IPS-NIHi11 (cell line): ENCODE measurements around the gene FRS2.

Experiments
- DNase-seq: peaks from one replicate; pipeline ENCODE4 v3.0.0; 2012; ENCODE audit warnings: mixed read lengths, low spot score

Gene FRS2

DNA sequence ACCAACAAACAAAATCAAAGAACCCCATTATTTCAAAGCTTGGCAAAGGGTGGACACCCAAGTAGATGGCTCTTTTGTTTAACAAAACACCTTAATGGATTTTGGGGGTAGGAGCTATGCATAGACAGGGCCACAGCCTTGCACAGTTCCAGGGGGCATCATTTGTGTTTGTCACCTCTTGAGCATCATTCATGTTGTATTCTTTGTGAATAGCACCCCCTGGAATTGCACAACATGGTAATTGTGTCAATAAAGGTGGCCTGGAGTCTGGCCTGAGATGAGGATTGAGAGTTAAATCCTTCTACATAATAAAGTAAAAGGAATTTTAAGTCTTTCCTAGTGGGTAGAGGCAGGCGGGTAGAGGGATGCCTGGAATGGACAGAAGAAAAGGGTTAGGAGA lies 3.3 kb upstream of the FRS2 start:
- no peak for DNase-seq

DNA sequence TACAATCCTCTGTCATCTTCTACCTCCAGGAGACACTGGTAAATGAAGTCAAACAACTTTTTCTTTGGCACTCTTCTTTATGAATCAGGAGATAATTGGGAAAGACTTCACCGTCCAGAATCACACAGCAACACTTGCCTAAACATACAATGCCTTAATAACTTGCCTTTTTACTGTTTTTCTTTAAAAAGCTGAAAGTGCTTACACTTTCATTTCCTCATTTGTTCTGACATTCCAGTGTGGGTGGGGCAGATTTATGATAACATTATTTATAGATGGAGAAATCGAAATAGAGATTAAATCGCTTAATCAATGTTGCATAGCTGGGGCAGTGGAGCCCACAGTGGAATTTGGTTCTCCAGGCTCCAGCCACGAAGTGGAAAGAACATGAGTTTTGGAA lies 2.8 kb upstream of the FRS2 start:
- no peak for DNase-seq

DNA sequence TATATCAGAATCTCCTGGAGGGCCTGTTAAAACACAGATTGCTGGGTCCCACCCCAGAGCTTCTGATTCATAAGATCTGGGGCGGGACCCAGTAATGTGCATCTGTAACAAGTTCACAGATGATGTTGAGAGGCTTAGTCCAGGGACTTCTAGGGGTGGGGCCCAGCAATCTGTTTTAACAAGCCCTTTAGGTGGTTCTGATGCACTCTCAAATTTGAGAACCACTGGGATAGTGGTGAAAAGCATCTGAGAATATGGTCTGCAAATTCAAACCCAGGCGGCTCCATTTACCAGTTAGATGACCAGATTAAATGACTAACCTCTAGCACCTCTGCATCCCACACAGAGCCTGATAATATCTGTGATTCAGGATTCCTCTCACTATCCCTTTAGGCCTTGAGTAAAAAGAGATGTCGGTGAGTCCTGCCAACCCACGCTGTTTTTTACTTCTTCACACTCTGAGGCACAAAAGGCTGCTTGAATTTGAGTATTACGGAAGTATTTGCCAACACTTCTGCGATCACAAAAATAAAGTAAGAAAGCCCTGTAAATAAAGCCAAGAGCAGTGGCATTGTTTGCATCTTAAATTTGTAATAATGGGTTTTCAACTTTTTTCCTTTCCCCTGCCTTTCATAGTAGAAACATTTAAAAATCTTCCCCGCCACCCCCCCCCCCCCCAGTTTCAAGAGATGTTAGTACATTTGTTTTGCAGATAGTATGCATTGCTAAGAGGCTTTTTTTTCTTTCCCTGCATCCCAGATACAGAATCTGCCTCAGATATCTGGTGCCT lies 1.8 kb upstream of the FRS2 start:
- no peak for DNase-seq

DNA sequence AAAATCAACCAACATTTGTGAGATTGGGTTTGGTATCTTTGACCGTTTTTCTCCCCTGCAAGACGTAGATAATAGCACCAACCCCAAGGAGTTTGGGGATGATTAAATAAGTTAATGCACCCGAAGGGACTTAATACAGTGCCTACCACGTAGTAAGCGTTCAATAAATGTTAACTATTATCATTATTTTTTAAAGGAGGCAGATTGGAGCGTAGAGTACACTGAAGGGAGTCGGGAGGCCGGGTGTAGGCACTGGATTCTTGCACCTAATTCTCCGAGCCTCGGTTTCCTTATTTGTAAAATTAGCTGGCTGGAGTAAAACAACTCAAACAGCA lies 367 bp upstream of the FRS2 start:
- DNase-seq, result no peak

DNA sequence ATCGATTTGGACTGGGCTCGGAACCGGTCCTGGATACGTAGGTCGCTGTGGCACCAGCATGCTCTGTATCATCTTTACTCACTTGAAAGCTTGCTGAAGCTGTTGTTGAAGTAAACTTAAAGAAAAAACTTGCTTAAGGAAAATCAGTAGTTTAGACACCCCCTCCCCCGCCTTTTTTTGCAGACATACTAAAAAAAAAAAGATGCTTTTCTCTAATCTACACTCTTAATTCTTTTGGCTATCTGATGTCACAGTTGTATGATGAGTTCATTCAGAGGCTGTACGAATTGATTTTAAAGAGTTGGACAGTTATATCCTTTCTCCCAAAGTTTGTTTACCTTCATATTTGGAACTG lies 865 bp downstream of the FRS2 start:
- DNase-seq, result no peak

DNA sequence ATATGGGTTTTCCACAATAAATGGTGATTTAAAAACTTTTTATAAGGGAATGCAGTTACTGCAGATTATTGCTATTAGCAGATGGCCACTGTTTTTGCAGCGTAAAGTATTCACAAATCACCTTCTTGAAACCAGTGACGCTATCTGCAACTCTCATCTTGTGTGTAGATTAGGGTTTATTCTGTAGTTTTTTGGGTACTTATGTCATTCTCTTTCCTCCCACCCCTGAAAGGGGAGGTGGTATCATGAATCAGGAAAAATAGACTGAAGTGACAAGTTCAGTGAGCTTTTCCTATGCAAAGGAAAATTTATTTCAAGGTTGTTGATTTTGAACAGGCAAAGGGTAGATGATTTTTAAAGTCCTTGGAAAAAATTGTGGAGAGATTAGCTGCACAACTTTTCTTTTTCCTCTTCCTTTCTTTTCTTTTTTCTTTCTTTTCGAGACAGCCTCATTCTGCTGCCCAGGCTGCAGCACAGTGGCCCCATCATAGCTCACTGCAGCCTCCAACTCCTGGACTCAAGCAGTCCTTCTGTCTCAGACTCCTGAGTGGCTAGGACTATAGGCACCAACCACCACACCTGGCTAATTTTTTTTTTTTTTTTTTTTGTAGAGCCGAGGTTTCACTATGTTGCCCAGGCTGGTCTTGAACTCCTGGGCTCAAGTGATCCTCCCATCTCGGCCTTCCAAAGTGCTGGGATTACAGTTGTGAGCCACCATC lies 1.6 kb downstream of the FRS2 start:
- no peak for DNase-seq

DNA sequence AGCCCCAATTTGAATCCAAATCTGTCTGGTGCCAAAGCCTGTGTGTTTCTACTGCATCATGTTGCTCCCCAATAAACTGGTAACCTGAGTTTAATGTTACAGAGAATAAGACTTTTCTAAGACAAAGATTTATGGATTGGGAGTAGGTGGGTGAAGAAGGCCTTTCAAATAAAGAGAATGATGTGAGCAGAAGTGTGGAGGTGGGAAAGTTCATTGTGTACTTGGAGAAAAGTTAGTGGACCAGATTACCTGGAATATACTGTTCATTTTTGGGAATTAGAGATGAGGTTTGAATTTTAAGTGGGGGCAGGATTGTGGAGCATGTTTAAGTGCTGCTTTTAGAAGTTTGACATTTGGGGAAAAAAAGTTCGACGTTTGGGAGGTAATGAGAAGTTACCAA lies 3.1 kb downstream of the FRS2 start:
- no peak for DNase-seq

DNA sequence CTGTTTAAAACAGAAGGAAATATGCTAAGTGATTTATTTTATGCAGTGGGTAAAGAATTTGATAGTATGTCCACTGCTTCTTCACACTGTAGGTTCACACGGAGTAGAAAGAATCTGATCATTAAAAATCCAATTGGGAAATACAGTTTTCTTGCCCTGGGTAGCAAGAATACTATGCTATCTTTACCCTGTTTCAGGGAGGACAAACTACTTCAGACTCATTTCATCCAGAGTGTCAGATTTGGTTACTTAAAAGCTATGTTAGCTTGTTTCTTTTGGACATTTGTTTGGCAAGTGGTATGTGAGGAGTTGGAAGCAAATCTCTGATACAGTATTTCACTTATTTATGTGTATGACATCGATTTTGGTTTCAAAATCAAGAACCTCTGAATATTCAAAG lies 4.3 kb downstream of the FRS2 start:
- no peak for DNase-seq

DNA sequence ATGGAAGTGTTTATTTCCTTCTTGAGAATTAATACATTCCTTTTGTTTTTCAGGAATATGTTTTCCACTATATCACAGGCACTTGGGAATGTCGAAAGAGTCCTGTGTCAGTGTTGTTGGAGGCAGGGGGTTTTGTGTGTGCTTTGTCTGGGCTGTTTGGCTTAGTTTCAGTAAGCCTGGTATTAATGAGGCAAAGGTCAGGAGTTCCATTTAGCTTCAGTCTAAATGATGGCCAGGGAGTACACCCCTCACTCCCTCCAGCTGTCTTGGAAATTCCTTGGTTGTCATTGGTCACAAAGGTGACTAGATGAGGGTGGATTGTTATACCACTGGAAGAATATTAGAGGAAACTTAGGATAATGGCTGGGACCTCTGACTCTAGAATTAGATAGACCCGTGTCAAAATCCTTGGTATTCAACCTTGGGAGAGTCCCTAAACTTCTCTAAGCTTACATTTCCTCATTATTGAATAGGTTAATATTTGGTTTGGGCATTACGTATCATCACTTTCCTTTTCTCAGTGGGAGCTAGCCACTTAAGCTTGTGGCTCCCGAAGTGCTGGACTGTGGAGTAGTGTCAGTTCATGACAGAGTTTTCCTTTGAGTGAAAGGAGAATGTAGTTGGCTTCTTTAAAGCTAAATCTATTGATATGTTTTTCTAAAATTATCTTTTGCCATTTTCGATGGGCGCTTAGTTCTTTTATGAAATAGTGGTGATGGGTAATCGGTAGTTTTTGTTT lies 5.2 kb downstream of the FRS2 start:
- DNase-seq, result peak; percentile 28

DNA sequence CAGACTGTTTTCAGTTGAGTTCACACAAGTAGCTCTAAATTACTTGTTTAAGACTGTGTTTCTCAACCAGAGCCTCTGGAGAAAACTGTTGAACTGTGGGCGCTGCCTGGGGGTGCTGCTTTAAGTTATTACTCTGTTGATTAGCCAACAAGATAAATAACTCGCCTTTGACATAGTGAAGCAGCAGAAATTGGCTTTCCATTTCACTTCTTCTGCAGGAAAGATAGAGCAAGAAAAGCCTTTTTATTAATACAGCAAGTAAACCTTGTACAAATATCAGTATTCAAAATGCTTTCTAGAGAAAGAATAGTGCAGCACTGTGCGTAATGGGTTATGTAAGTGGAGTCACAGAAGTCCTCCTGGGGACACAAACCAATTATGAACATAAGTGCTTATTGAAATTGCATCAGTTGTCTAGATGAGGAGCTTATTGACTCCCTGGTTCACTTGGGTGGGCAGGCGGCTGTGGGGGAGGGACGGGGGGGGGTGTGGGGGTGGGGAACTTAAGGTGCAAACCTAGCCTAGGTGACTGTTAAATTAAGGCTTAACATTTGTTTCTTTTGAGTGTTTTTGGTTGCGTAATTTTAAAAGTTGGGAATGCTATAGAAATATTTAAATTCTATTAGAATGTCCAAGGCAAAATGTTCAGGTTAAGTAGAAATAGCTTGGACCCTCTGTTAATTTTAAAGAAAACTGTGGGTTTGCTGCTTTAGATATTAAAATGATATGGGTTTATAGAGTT lies 6.3 kb downstream of the FRS2 start:
- no peak for DNase-seq

DNA sequence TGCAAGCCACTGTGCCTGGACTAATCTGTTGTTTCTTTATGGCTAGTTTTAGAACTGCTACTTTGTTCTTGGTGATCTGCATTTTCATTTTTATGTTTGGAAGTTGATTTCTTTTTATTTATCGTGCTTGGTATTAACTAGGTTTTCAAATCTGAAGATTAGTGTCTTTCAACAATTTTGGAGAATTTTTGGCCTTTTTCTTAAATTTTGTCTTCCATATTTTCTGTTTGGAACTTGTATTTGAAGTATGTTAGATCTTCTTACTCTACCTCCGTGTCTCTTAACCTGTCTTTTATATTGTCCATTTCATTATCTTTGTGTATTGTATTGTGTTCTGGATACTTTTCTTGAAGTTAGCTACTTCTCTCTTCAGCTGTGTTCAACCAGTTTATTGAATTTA lies 9.5 kb downstream of the FRS2 start:
- no peak for DNase-seq

DNA sequence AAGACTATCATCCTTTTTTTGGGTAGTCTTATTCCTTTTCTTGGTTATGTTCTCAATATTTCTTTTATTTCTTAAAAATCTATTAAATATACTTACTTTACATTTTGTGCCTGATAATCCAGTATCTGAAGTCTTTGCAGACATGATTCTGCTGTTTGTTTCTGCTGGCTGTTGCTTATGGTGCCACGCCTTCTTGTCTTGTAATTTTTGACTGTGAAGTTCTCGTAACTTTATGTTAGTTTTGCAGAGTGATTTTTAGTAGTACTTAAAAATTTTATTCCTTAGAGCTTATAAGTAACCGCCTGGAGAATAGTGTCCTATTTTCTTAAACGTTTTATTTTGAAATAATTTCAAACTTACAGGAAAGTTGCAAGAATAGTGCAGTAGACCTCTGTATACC lies 10.5 kb downstream of the FRS2 start:
- no peak for DNase-seq

DNA sequence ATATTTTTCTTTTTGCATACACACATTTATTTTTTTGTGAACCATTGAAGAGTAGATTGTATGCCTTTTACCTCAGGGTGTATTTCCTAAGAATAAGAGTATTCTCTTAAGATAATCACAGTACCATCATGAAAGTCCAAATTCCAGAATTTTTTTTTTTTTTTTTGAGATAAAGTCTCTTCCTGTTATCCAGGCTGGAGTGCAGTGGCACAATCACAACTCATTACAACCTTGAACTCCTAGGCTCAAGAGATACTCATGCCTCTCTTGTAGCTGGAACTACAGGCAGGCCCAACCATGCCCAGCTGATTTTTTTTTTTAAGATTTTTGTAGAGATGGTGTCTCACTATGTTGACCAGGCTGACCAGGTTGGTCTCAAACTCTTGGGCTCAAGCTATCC lies 10.9 kb downstream of the FRS2 start:
- no peak for DNase-seq

DNA sequence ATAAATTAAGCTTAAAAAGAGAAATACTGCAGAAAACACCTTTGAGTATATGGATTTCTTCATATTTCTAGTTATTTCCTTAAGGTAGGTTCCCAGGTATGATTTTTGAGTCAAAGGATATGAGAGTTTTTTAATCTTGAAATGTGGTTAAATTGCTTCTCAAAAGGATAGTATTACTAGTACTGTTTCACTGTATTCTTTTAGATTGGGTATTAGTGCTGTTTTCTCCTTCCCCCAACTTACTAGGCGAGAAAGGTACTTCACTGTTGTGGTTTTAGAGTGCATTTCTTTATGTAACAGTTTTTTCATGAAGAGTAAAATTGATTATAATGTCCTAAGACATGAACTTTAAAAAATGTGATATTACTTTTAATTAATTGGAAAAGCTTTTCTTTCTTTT lies 13.5 kb downstream of the FRS2 start:
- DNase-seq, result no peak

DNA sequence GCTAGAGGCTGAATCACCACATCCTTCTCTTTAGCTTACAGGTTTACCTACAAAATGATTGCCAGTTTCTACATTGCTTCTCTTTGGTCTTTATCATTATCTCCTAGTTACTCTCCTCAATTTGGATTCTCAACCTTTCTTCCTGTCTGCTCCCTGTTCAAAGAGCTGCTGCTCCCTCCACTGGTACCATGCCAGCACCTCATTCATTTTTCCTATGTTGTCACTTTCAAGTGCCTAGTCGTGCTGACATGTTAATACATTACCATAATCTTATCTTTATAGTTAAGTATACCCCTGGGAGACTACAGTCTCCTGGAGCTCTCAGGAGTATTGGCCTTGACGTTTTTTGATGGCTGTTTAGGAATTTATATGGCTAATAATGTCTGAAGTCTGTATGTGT lies 14.2 kb downstream of the FRS2 start:
- DNase-seq, result no peak

DNA sequence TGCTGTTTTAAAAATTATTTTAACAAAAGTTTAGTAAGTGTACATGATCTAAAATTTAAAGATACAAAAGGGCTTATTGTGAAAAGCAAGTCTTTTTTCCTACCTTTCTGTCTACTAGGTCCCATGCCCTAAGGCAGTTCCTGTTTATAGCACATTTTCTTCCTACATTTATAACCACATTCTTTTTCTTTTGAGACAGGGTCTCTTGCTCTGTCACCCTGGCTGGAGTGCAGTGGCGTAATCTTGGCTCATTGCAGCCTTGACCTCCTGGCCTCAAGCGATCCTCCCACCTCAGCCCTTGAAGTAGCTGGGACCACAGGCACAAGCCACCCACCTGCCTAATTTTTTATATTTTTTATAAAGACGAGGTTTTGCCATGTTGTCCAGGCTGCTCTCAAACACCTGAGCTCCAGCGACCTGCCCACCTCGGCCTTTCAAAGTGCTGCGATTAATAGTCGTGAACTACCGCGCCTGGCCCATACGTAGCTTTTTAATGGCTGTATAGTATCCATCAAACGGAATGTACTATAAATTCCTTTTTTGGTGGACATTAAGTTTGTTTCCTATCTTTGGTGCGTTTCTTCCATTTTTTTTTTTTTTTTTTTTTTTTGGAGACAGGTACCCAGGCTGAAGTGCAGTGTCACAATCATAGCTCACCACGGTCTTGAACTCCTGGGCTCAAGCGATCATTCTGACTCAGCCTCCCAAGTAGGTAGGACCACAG lies 20.9 kb downstream of the FRS2 start:
- no peak for DNase-seq

DNA sequence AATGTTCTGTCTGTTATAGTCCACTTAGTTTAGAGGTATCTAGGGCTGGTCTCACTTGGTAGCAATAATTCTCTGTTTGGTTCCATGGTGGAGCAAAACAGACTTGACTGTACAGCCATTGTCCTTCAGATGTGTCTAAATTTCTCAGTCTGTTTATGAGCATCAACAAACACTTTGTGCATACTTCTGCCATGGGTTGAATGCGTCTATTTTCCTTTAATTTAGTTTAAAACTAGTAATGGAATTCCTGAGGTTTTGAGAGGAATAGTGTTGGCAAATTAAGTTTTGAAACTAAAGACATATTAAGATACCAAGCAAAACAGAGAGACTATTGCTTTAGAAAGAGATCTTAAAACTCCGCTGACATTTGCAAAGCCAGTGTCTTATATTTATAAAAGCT lies 22.6 kb downstream of the FRS2 start:
- DNase-seq, result no peak

DNA sequence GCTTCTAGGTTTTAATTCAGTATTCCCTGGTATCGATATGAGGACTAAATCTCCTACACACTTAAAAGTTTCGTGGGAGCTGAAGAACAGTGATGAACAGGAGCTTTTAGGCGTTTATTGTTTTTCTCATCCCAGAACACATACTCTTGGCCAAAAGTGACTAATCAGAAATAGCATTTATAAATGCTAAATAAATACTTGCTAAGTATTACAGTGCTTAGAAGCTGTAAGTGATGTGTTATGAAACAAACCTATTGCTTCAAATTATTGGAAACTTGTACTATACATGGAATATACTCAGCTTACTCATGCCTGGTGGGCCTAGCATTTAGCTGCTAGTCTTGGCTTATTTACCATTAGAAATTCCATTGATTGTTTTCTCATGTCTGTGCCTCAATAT lies 24.9 kb downstream of the FRS2 start:
- DNase-seq, result no peak

DNA sequence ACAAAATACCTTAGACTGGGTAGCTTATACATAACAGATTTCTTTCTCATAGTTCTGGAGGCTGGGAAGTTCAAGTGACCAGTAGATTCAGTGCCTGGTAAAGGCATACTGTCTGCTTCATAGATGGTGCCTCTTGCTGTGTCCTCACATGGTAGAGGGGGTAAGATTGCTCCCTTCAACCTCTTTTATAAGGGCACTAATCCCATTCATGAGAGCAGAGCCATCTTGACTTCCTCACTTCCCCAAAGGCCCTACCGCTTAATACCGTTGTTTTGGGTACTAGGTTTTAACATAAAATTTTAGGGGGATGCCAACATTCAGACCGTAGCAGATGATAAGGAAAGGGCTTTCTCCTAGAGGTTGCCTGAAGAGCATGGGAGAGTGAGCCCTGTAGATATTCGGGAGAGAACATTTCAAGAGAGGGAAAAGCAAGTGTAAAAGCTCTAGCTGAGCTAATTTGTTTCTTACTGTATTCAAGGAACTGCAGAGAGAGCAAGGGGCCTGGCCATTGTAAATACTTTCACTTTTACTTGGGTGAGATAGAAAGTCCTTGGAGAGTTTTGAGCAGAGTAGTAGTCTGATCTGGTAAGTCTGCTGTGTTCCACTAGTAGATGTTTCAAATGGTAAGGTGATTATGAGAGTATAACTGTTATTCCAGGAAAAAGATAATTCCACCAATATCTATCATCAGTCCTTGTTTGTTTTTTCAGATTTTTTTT lies 27.3 kb downstream of the FRS2 start:
- DNase-seq, result no peak

DNA sequence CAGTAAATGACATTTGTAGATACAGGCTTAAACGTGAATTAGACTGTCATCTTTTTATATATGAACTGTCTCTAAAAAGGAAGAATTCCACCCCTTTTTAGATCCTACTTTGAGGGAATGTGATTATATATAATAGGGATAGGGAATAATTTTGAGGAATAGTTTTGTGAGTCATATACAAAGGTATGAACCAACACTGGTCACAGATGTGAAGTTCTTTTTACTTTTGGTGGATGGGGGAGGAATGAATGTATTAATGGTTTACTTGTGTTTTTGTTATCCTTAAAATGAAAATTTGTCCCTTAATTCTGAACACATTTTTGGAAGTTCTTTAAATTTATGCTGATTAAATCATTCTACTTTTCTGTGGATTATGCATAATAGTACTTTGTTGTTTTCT lies 30.4 kb downstream of the FRS2 start:
- DNase-seq, result no peak

DNA sequence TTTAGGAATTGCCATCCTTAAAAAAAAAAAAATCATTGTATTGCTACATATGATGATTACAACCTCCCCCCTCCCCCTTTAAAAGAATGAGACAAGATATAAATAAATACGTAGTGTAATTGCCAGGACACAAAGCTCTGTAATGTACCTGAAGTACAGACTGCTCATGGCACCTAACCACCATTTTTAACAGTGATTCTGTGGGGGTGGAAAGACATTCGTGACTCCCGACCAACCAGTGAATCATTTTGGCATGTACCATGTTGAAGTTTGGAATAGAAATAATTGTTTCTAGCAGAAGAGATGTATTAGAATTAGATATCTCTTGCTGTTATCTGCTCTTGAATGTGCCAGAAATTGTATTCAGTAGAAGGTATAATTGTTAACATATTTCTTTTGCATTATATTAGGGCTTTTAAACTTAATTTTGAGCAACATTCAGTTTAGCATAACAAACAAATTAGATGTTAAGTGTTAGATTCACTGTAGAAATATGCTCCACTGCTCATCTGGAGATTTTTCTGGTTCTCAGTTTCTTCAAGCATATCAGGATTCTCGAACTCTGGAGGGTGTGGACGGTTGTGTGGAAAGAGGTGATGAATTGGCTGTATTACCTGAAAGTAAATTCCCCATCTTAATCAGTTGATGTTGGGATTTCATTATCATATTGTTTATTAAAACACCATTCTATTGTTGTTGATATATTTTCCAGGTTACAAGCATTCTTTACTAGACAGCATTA lies 31.1 kb downstream of the FRS2 start:
- no peak for DNase-seq
